Left forelimb (tissue), 1 donor: ENCODE results near the gene SEC22A.
"Not testable (repeated sequence)": the region's sequence is repeated elsewhere in the genome, so short reads cannot be mapped to it uniquely, and the experiment has no call there.

Experiments
- DNase-seq: peaks from one replicate; pipeline ENCODE4 v3.0.0-alpha.2; 2018; ENCODE audit warnings: low spot score

Gene SEC22A

DNA sequence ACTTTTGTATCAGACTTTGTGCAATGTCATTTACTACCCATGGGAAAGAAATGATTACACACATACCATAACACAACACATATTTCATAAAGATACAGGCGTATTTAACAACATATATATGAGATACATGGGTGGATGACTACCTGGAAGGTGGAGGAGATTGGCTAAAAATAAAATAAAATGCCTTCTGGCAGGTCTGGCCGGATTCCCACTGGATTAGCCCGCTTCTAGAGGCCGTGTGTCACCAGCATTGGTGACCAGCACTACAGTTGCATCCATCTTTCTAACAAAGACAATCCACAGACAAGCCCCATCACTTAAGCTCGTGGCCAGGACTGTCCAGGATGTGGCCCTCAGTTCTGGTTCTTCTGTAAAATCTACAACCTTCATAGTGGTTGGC, 21.0 kb upstream of the SEC22A start:
- DNase-seq = no peak

DNA sequence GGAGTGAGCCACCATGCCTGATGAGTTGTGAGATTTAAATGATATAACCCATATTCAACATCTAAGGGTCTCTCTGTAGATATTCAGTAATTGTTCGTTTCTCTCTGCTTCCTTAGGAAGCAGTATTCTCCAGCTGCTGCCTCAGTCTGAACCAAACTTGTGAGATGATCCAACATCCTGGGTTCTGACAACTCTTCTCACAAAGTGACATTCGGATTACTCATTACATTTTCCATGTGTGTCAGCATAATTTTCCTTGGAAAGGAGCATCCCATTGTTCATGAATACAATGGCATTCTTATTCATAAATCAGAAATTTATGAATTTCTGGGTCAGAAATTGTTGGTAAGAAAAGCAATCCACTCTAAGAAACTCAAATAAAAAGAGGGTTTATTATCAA, 15.0 kb upstream of the SEC22A start:
- no peak for DNase-seq

DNA sequence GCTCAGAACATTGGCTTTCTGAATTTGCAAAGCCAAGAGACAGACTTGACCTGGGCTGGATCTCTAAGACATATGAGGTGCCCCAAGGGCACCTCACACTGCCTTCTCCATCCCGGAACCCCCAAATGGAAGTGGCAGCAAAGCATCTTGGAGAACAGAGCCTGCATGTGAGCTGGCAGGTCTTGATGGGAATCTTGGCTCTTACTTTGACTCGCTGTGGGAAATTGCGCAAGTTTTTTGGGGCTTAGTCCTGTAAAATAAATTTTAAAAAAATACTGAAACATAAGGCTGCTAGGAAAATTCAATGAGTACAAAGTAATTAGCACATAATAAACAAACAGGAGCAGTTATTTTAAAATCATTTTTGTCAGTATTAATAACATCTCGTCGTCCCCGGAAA, 13.7 kb upstream of the SEC22A start:
- no peak for DNase-seq

DNA sequence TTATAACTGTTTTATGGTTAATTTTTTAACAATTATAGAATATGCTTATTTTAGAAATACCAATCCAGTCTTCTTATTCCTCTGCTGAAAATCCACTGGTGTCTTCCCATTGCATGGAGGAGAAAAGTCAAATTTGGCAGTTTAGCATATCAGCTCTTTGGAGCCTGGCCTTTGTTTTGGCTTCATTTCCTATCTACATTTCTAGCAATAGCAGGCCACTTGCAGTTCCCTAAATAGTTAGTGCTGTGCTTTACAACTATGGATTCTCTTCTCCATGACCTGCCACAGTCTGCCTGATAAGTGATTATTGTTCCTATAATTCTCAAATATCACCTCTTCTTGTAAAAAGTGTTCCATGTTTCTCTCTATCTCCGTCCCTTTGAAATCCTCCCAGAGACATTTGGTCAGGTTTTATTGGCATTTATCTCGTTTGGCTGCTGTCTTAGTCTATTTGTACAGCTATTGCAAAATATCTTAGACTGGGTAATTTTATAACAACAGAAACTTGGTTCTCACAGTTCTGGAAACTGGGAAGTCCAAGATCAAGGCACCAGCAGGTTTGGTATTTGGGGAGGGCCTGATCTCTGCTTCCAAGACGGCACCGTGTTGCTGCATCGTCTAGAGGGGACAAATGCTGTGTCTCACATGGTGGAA, 8.2 kb upstream of the SEC22A start:
- no peak for DNase-seq

DNA sequence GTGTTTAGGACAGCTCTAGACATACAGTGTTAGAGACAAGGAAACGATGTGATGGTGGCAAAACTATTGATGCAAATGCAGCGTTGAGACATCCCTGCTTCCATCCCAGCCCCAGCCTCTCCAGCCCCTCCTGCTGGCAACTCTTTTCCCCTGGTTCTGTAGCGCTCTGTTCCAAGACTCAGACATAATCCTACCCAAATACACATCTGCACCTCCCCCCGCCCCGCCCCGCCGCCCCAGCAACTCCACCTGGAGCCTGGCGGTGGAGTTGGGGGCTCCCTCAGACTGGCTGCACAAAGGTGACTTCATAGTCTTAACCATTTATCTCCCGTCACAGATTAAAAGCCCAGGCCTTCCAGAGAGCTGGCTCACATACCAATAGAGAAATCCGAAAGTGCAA, 7.2 kb upstream of the SEC22A start:
- no peak for DNase-seq

- DNase-seq = no peak
These were observed 3.4 kb upstream of the SEC22A start for GRCh38 chr3:123198372-123198771.

- DNase-seq = no peak
These were observed 553 bp upstream of the SEC22A start for GRCh38 chr3:123201223-123201556.

- DNase-seq = no peak
These were observed 708 bp downstream of the SEC22A start for GRCh38 chr3:123202451-123202850.

- no peak for DNase-seq
These were observed 17.2 kb downstream of the SEC22A start for GRCh38 chr3:123218990-123219389.

GRCh38 chr3:123221369-123221768, 19.6 kb downstream of the SEC22A start:
- not testable (repeated sequence) for DNase-seq

DNA sequence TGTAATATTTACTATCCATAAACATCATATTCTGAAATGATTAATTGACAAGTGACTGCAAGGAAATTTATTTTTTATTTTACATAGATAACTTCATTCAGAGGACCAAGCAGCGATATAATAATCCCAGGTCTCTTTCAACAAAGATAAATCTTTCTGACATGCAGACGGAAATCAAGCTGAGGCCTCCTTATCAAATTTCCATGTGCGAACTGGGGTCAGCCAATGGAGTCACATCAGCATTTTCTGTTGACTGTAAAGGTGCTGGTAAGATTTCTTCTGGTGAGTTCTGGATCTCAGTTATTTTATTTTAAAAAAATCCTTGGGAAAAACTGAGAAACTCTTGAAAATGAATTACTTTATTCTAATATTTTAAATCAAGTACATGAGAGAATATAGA, 23.3 kb downstream of the SEC22A start:
- DNase-seq = no peak

- no peak for DNase-seq
These were observed 24.8 kb downstream of the SEC22A start for GRCh38 chr3:123226549-123226948.

GRCh38 chr3:123229145-123229544, 27.4 kb downstream of the SEC22A start:
- no peak for DNase-seq

- DNase-seq = no peak
These were observed 35.2 kb downstream of the SEC22A start for GRCh38 chr3:123236902-123237301.

GRCh38 chr3:123239186-123239585, 37.4 kb downstream of the SEC22A start:
- DNase-seq = not testable (repeated sequence)

- no peak for DNase-seq
These were observed 38.0 kb downstream of the SEC22A start for GRCh38 chr3:123239756-123240155.

DNA sequence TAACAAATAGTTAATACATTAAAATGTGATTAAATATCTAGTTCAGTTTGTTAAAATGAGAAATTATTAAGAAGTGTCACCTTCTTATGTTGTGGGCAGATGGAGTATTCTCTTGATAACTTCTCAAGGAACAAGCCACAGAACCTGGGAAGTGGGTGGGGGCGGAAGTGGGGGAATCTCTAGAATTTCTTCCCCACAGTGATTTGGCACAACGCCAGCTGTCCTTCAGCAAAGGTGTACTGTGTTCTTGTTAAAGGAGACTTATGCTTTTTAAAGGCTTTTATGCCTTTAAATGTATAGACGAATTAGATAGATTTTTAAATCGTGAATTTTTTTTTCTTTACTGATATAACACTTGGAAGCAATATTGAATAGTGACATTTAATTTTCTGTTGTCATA, 42.4 kb downstream of the SEC22A start:
- DNase-seq = no peak

DNA sequence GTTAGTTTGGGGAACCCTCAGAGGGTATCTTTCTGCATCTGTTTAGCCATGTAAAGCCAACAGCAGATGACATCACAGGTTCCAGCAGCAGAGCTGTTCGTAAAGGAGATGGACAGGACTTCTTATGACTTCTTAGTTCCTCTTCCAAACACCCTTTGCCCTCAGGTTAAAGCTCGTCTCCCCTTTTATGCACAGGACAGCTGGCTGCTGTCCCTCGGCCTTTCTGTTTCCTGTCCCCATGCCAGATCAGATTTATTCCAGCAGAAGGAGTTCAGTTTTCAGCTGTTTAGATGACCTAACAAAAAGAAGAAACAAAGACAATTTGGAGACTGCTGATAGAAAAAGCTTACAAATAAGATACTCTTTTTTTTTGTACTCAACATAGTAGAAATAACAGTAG, 45.1 kb downstream of the SEC22A start:
- DNase-seq = no peak

DNA sequence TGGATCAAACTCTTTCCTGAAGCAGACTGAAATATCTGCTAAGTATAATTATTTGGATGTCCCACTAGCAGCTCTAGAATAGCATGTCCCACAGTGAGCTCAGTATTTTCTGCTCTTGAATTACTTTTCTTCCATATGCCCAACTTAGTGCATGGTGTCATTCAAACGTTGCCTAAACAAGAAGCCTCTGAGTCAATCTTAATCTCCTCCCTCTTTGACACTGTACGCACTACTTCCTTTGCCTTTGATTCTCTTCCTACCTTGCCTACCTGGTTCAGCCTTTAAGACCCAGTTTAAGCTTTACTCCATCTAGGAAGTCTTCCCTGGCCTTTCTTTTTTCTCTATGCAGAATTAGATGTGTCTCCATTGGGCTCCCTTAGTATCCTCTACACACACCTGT, 54.5 kb downstream of the SEC22A start:
- DNase-seq = no peak

DNA sequence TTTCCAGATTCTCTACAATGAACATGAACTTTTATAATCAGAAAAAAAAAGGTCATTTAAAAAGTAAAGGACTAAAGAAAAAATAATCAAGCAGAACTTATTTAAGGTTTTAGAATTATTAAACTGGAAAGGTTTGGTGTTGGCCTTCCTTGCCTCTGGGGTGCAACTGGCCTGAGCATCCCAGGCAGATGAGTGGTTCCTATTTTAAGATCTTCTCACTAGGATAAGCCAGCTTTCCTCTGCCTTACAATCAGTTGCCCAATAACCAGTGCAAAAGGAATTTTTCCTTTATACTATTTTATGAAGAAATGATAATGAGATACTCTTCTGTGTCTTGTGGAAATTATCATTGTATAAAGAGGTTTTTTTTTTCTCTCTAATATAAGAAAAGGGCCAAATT, 56.6 kb downstream of the SEC22A start:
- no peak for DNase-seq

DNA sequence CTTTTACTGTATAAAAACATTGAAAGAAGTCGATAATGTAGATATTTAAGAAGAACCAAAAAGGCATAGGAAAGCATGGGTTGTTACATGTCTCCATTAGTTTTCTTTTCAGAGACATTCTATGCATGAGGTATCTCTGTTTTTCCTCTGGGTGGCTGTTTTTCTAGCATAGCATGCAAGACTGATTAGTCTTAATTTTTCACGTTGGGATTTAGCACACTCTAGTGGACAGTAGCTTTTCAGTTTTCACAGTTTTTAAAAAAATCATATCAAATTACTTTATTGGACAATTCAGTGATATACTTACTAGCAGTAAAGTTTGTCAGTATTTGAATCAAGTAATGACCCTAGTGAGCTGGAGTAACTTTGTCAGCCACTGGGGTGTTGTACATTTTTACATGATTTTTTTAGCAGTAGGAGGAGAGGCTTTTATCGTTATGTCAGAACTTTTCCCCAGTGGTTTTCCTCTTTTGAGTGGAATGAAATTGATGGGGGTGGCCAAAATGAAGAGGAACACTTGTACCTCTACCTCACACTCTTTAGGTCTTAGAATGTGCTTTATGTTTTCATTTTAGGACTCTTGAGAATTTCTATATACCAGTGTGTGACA, 57.2 kb downstream of the SEC22A start:
- no peak for DNase-seq

DNA sequence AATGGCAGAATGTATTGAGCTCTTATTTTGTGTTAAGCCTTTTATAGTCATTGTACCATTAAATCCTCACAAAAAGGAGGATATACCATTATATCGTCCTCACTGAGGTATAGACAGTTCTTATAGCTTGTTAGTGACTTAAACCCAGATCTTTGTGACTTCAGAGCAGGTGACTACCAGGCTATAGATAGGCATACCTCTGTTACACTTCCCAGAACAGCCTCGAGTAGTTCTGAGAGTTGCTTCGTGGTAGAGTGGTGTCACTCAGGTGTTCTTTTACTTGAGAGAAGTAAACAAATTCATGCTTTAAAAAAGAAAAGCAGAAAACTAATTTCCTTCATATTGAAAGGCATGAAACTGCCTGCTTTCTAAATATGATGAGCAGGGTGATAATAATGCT, 59.9 kb downstream of the SEC22A start:
- no peak for DNase-seq

- DNase-seq = no peak
These were observed 60.5 kb downstream of the SEC22A start for GRCh38 chr3:123262226-123262625.

- DNase-seq = no peak
These were observed 61.1 kb downstream of the SEC22A start for GRCh38 chr3:123262868-123263267.
